OCI-LY7 (cell line): ENCODE results near the gene TIMM22. TPM values are rescaled to one million over a fixed set of nuclear protein-coding genes. Genes with fewer than 3 reads are reported as not detected.

Experiments used
- BruUV-seq: library from RNA; stranded (reverse); fragments of 400-500 nt; replicated peaks from 2 replicates; lab custom pipeline; 2021; lab: Mats Ljungman, UMichigan
- CTCF ChIA-PET: fragments of 300-600 bp; sonication (Branson Sonifier 250); formaldehyde crosslinking; loops from one replicate; lab custom pipeline; 2022; ENCODE audit warnings: antibody characterized with exemption; ENCODE audit not compliant: unreplicated experiment; lab: Charles Lee
- POLR2A ChIA-PET: fragments of 300-600 bp; sonication (Branson Sonifier 250); formaldehyde crosslinking; loops from one replicate; lab custom pipeline; 2022; ENCODE audit warnings: antibody characterized with exemption; lab: Charles Lee
- DNase-seq: peaks from one replicate; pipeline ENCODE4 v3.0.0-alpha.2; 2015; ENCODE audit warnings: low spot score
- H2AFZ ChIP-seq: fragments of 200-600 bp; sonication (generic), shearing (Covaris generic); 2 replicates; pipeline ENCODE4 v1.6.1; 2014; ENCODE audit warnings: mild to moderate bottlenecking, antibody characterized with exemption, low read length, moderate library complexity
- H3K27ac ChIP-seq: fragments of 200-600 bp; sonication (generic); 2 replicates; pipeline ENCODE4 v1.5.1; 2014; ENCODE audit warnings: mixed run types, low read depth, mild to moderate bottlenecking, moderate library complexity, low read length, inconsistent platforms; ENCODE audit not compliant: poor library complexity, severe bottlenecking
- H3K36me3 ChIP-seq: fragments of 200-600 bp; sonication (generic); 2 replicates; pipeline ENCODE4 v1.6.1; 2014; ENCODE audit warnings: mild to moderate bottlenecking, antibody characterized with exemption, low read length, moderate library complexity, mixed read lengths; ENCODE audit not compliant: insufficient read depth
- H3K4me1 ChIP-seq: fragments of 200-600 bp; sonication (generic); 2 replicates; pipeline ENCODE4 v1.5.1; 2014; ENCODE audit warnings: mild to moderate bottlenecking, low read length; ENCODE audit not compliant: insufficient read depth, poor library complexity, severe bottlenecking
- H3K4me2 ChIP-seq: fragments of 200-600 bp; sonication (generic); 2 replicates; pipeline ENCODE4 v1.6.1; 2014; ENCODE audit warnings: mild to moderate bottlenecking, low read length
- H3K4me3 ChIP-seq: fragments of 200-600 bp; sonication (generic); 2 replicates; pipeline ENCODE4 v1.5.1; 2014; ENCODE audit warnings: mild to moderate bottlenecking, low read depth, low read length; ENCODE audit not compliant: poor library complexity, severe bottlenecking
- H3K79me2 ChIP-seq: fragments of 200-600 bp; sonication (generic); 2 replicates; pipeline ENCODE4 v1.6.1; 2016; ENCODE audit warnings: low read depth, mild to moderate bottlenecking, low read length, moderate library complexity, mixed read lengths; ENCODE audit not compliant: insufficient read depth
- H3K9me2 ChIP-seq: fragments of 200-600 bp; sonication (generic); 2 replicates; pipeline ENCODE4 v1.6.1; 2016; ENCODE audit warnings: mild to moderate bottlenecking, low read length, mixed read lengths; ENCODE audit not compliant: insufficient read depth
- H3K9me3 ChIP-seq: fragments of 200-600 bp; sonication (generic); 2 replicates; pipeline ENCODE4 v1.6.1; 2014; ENCODE audit warnings: mild to moderate bottlenecking, mixed run types, low read length, mixed read lengths
- H4K20me1 ChIP-seq: fragments of 200-600 bp; sonication (generic); 2 replicates; pipeline ENCODE4 v1.6.1; 2014; ENCODE audit warnings: mild to moderate bottlenecking, antibody characterized with exemption, low read length, moderate library complexity, mixed read lengths; ENCODE audit not compliant: insufficient read depth
- CTCF ChIP-seq: fragments of 200-600 bp; sonication (generic); conservative IDR thresholded peaks from 2 replicates; pipeline ENCODE4 v1.5.1; 2014; ENCODE audit warnings: mild to moderate bottlenecking, antibody characterized with exemption, low read length, moderate library complexity, mixed read lengths
- EZH2phosphoT487 ChIP-seq: fragments of 200-600 bp; sonication (generic); IDR thresholded peaks from 2 replicates; pipeline ENCODE4 v1.6.1; 2018; ENCODE audit warnings: low read depth, borderline replicate concordance, mild to moderate bottlenecking, mixed run types, antibody characterized with exemption, low read length, moderate library complexity, mixed read lengths
- intact Hi-C: fragments of 100-400 bp; cut with micrococcal nuclease; formaldehyde crosslinking; loops from one replicate; pipeline ENCODE4 v1.10.0; 2022; ENCODE audit not compliant: unreplicated experiment
- total RNA-seq, 2 experiments: library from RNA; depleted of rRNA in 1 of 2; stranded (reverse); fragments of >200 nt in 1 of 2; shearing (Covaris generic) in 1 of 2; gene quantifications; 2 replicates each; pipeline ENCODE4 v1.2.3, GENCODE V29; 2014 to 2022

The TIMM22 gene
- total RNA-seq, 2 experiments from 2014 or later = 13.8 to 15.7 TPM

- Histone ChIP-seq H3K36me3 (no peaks in the 10 kb centered on the region), H3K9me3 (no peaks in the 10 kb centered on the region), H3K9me2 (no peaks in the 10 kb centered on the region), H3K4me3 (no peak overlapping the region), H3K4me2 (no peak overlapping the region), H3K27ac (no peak overlapping the region), H3K79me2 (no peaks in the 10 kb centered on the region), H4K20me1 (no peaks in the 10 kb centered on the region), H3K4me1 (no peaks in the 10 kb centered on the region), H2AFZ (no peak overlapping the region)
- TF ChIP-seq EZH2phosphoT487 (no peak), CTCF (no peak)
- intact Hi-C loops = no loop called here
- ChIA-PET POLR2A (interaction anchor here (0.6 kb wide), 1 partner anchor 213 kb away, joined by 3 read pairs; no protein-coding TSS in a partner anchor), CTCF (no interaction called here)
- DNase-seq = no peak
- no TSS peak for BruUV-seq
Observed at GRCh38 chr17:965311-965989, 31.5 kb upstream of the TIMM22 start.

GRCh38 chr17:967122-967521 lies 29.8 kb upstream of the TIMM22 start:
- no peak overlapping the region for H3K4me2 ChIP-seq
- no peaks in the 10 kb centered on the region for H3K9me2 ChIP-seq
- H4K20me1 ChIP-seq = no peaks in the 10 kb centered on the region
- no TSS peak for BruUV-seq
- TF ChIP-seq CTCF = no peak
- TF ChIP-seq EZH2phosphoT487 = no peak
- H3K4me1 ChIP-seq = no peaks in the 10 kb centered on the region
- DNase-seq = no peak
- H3K27ac ChIP-seq = no peak overlapping the region
- CTCF ChIA-PET = no interaction called here
- no peaks in the 10 kb centered on the region for H3K9me3 ChIP-seq
- H2AFZ ChIP-seq = no peak overlapping the region
- H3K4me3 ChIP-seq = no peak overlapping the region
- no peaks in the 10 kb centered on the region for H3K36me3 ChIP-seq
- no peaks in the 10 kb centered on the region for H3K79me2 ChIP-seq
- POLR2A ChIA-PET = interaction anchor here (0.7 kb wide), 1 partner anchor 95 kb away, joined by 3 read pairs; no protein-coding TSS in a partner anchor
- intact Hi-C loops = no loop called here
